Hepatocyte (in vitro differentiated cells): ENCODE results near the gene FLAD1. TPM values are rescaled to one million over a fixed set of nuclear protein-coding genes. Genes with fewer than 3 reads are reported as not detected.
"Not testable (repeated sequence)": the region's sequence is repeated elsewhere in the genome, so short reads cannot be mapped to it uniquely, and the experiment has no call there.

Experiments
- DNase-seq: peaks from one replicate; pipeline ENCODE4 v3.0.0-alpha.2; 2016; ENCODE audit warnings: low spot score
- H2AFZ ChIP-seq: fragments of 200-600 bp; sonication (generic); 2 replicates; pipeline ENCODE4 v1.6.0; 2016; ENCODE audit warnings: antibody characterized with exemption, mild to moderate bottlenecking
- H3K27ac ChIP-seq: fragments of 200-600 bp; sonication (generic); 2 replicates; pipeline ENCODE4 v1.5.1; 2016; ENCODE audit warnings: mild to moderate bottlenecking
- H3K27me3 ChIP-seq: fragments of 200-600 bp; sonication (generic); 2 replicates; pipeline ENCODE4 v1.6.1; 2016
- H3K36me3 ChIP-seq: fragments of 200-600 bp; sonication (generic); replicated peaks from 2 replicates; pipeline ENCODE4 v1.5.1; 2016; ENCODE audit warnings: low read depth; ENCODE audit not compliant: insufficient read depth
- H3K4me1 ChIP-seq: fragments of 200-600 bp; sonication (generic); 2 replicates; pipeline ENCODE4 v1.5.1; 2016; ENCODE audit warnings: mild to moderate bottlenecking, moderate library complexity; ENCODE audit not compliant: insufficient read depth
- H3K4me2 ChIP-seq: fragments of 200-600 bp; sonication (generic); 2 replicates; pipeline ENCODE4 v1.6.0; 2016
- H3K4me3 ChIP-seq: fragments of 200-600 bp; sonication (generic); 2 replicates; pipeline ENCODE4 v1.5.1; 2016; ENCODE audit warnings: mild to moderate bottlenecking
- H3K79me2 ChIP-seq: fragments of 200-600 bp; sonication (generic); 2 replicates; pipeline ENCODE4 v1.6.0; 2017; ENCODE audit warnings: mild to moderate bottlenecking
- H3K9me2 ChIP-seq: fragments of 200-600 bp; sonication (generic); replicated peaks from 2 replicates; pipeline ENCODE4 v1.6.0; 2017; ENCODE audit warnings: mild to moderate bottlenecking; ENCODE audit not compliant: insufficient read depth
- H3K9me3 ChIP-seq: fragments of 200-600 bp; sonication (generic); 2 replicates; pipeline ENCODE4 v1.5.1; 2016; ENCODE audit warnings: low read depth, mild to moderate bottlenecking
- H4K20me1 ChIP-seq: fragments of 200-600 bp; sonication (generic); 2 replicates; pipeline ENCODE4 v1.6.0; 2016; ENCODE audit warnings: mild to moderate bottlenecking; ENCODE audit not compliant: insufficient read depth, poor library complexity, severe bottlenecking
- EZH2 ChIP-seq: fragments of 200-600 bp; sonication (generic); IDR thresholded peaks from 2 replicates; pipeline ENCODE4 v1.6.1; 2016; ENCODE audit warnings: antibody characterized with exemption, mild to moderate bottlenecking, borderline replicate concordance
- EZH2phosphoT487 ChIP-seq: fragments of 200-600 bp; sonication (generic); IDR thresholded peaks from one replicate; pipeline ENCODE4 v1.6.1; 2018; ENCODE audit warnings: antibody characterized with exemption, mild to moderate bottlenecking, low read depth, moderate library complexity; ENCODE audit not compliant: unreplicated experiment, severe bottlenecking
- WGBS: methylation state at CpG from one replicate; pipeline ENCODE4 v1.1.6; 2016; ENCODE audit warnings: low lambda C conversion rate; ENCODE audit errors: missing lambda C conversion rate; 5-methylcytosine and 5-hydroxymethylcytosine counted together
- polyA plus RNA-seq: library from polyadenylated mRNA; unstranded; fragments of >200 nt; fragmentation: Nextera tagmentation; extraction: Ambion mirVana; gene quantifications from 2 replicates; pipeline ENCODE4 v1.2.1, GENCODE V29; 2016
- total RNA-seq: library from RNA; depleted of rRNA; stranded (reverse); fragments of >200 nt; gene quantifications from 2 replicates; pipeline ENCODE4 v1.2.3, GENCODE V29; 2014
- TF ChIP-seq, protein P1 (sequence below): fragments of 200-600 bp; sonication (generic); IDR thresholded peaks from 2 replicates; pipeline ENCODE4 v1.5.1; 2016; ENCODE audit warnings: antibody characterized with exemption, mild to moderate bottlenecking; ENCODE audit not compliant: poor library complexity

FLAD1 gene
- total and polyA plus RNA-seq, 2 experiments from 2014 or later = 25.6 to 45.1 TPM

GRCh38 chr1:154982341-154982740 lies 803 bp upstream of the FLAD1 start:
- no peak for DNase-seq
- peak overlapping the region; percentile 70 for H3K4me2 ChIP-seq
- peak overlapping the region; percentile 26 for H2AFZ ChIP-seq
- H3K4me3 ChIP-seq = peak overlapping the region; percentile 31
- H3K4me1 ChIP-seq = peaks cover 11% of the 10 kb centered on the region
- no peak overlapping the region for H3K27ac ChIP-seq
- H4K20me1 ChIP-seq = no peaks in the 10 kb centered on the region
- H3K9me2 ChIP-seq = no peaks in the 10 kb centered on the region
- H3K9me3 ChIP-seq = no peaks in the 10 kb centered on the region
- no peaks in the 10 kb centered on the region for H3K27me3 ChIP-seq
- H3K79me2 ChIP-seq = peaks cover 58% of the 10 kb centered on the region
- 78% methylated on average over 6 of the region's 6 CpGs for WGBS
- TF ChIP-seq EZH2 (no peak), EZH2phosphoT487 (no peak)
- TF ChIP-seq, protein P1, sequence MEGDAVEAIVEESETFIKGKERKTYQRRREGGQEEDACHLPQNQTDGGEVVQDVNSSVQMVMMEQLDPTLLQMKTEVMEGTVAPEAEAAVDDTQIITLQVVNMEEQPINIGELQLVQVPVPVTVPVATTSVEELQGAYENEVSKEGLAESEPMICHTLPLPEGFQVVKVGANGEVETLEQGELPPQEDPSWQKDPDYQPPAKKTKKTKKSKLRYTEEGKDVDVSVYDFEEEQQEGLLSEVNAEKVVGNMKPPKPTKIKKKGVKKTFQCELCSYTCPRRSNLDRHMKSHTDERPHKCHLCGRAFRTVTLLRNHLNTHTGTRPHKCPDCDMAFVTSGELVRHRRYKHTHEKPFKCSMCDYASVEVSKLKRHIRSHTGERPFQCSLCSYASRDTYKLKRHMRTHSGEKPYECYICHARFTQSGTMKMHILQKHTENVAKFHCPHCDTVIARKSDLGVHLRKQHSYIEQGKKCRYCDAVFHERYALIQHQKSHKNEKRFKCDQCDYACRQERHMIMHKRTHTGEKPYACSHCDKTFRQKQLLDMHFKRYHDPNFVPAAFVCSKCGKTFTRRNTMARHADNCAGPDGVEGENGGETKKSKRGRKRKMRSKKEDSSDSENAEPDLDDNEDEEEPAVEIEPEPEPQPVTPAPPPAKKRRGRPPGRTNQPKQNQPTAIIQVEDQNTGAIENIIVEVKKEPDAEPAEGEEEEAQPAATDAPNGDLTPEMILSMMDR = no peak
- H3K36me3 ChIP-seq = no peaks in the 10 kb centered on the region

DNA sequence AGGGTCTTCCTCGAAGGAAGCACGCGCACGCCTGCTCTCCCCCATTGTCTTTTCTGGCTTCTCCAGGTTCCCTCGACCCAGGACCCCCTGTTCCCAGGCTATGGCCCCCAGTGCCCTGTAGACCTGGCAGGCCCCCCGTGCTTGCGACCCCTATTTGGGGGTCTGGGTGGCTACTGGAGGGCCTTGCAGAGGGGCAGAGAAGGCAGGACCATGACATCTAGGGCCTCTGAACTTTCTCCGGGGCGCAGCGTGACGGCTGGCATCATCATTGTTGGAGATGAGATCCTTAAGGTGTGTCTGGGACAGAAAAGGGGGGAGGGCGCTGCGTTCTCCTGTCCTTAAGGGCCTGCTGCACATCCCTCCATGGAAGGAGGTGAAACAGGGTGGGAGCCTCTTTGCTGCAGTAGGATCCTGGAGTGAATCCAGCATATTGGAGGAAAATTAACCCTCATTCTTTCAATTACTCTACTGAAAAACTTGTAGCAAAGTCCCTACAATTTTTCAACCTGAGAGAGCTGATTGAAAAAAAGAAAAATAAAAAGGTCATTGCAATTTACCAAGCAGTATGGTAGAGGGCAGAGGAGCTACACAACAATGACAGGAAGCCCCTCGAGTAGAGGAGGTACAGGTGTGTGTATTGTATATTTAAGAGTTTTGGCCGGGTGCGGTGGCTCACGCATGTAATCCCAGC lies 777 bp downstream of the FLAD1 start:
- Histone ChIP-seq H3K27me3 (no peaks in the 10 kb centered on the region), H2AFZ (no peak overlapping the region), H4K20me1 (no peaks in the 10 kb centered on the region), H3K9me2 (no peaks in the 10 kb centered on the region), H3K79me2 (peaks cover 48% of the 10 kb centered on the region), H3K4me2 (peak overlapping the region; percentile 95), H3K9me3 (no peaks in the 10 kb centered on the region), H3K4me3 (peak overlapping the region; percentile 46), H3K27ac (peak overlapping the region; percentile 49), H3K36me3 (no peaks in the 10 kb centered on the region), H3K4me1 (peaks cover 11% of the 10 kb centered on the region)
- TF ChIP-seq, protein P1 = no peak
- WGBS = 17% methylated on average over 17 of the region's 17 CpGs
- DNase-seq = no peak

DNA sequence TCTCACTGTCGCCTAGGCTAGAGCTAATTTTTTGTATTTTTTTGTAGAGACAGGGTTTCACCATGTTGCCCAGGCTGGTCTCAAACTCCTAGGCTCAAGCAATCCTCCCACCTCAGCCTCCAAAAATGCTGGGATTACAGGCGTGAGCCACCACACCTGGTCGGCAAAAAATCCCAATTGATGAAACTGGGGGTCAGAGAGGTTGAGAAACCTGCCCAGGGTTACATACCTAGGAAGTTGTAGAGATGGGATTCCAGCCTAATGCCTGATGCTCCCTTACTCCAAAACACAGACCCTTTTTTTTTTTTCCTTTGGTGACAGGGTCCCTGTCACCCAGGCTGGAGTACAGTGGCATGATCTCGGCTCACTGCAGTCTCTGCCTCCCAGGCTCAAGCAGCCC lies 3.6 kb downstream of the FLAD1 start:
- H3K36me3 ChIP-seq = not testable (repeated sequence)
- H3K79me2 ChIP-seq = peaks cover 41% of the 10 kb centered on the region

GRCh38 chr1:154987326-154987725 lies 4.2 kb downstream of the FLAD1 start:
- H3K9me3 ChIP-seq = no peaks in the 10 kb centered on the region

More for the DNA sequence above, 3.6 kb downstream of the FLAD1 start:
- not testable (repeated sequence) for H3K27ac ChIP-seq, H3K4me3 ChIP-seq, H3K4me2 ChIP-seq, H3K9me2 ChIP-seq, H2AFZ ChIP-seq, H3K9me3 ChIP-seq, H4K20me1 ChIP-seq, H3K27me3 ChIP-seq, DNase-seq
- WGBS = 98% methylated on average over 4 of the region's 4 CpGs
- H3K4me1 ChIP-seq = peaks cover 11% of the 10 kb centered on the region

More at GRCh38 chr1:154987326-154987725, 4.2 kb downstream of the FLAD1 start:
- no peaks in the 10 kb centered on the region for H3K27me3 ChIP-seq
- H3K79me2 ChIP-seq = peaks cover 40% of the 10 kb centered on the region
- H3K4me1 ChIP-seq = peaks cover 11% of the 10 kb centered on the region
- H2AFZ ChIP-seq = no peak overlapping the region
- no peak overlapping the region for H3K4me3 ChIP-seq
- no peak for DNase-seq
- no peaks in the 10 kb centered on the region for H3K36me3 ChIP-seq
- no peak for TF ChIP-seq EZH2
- TF ChIP-seq EZH2phosphoT487 = no peak
- TF ChIP-seq, protein P1 = no peak
- no peaks in the 10 kb centered on the region for H4K20me1 ChIP-seq
- 93% methylated on average over 6 of the region's 6 CpGs for WGBS
- H3K27ac ChIP-seq = no peak overlapping the region
- no peaks in the 10 kb centered on the region for H3K9me2 ChIP-seq
- no peak overlapping the region for H3K4me2 ChIP-seq
